Measurements from ENCODE around the gene AOAH.
"Not testable (repeated sequence)": the region's sequence is repeated elsewhere in the genome, so short reads cannot be mapped to it uniquely, and the experiment has no call there.

Gene AOAH

GRCh38 chr7:36736090-36736898 lies 12.0 kb upstream of the AOAH start:
- no peak for DNase-seq

GRCh38 chr7:36735172-36735571 lies 10.9 kb upstream of the AOAH start:
- DNase-seq, result no peak

- no peak for DNase-seq
These were observed 10.4 kb upstream of the AOAH start for GRCh38 chr7:36734731-36735130.

- DNase-seq, result no peak
These were observed 9.1 kb upstream of the AOAH start for GRCh38 chr7:36733411-36733810.

GRCh38 chr7:36732806-36733205 lies 8.5 kb upstream of the AOAH start:
- DNase-seq, result no peak

- no peak for DNase-seq
These were observed 5.8 kb upstream of the AOAH start for GRCh38 chr7:36730046-36730445.

GRCh38 chr7:36728143-36728542 lies 3.8 kb upstream of the AOAH start:
- no peak for DNase-seq

- DNase-seq, result no peak
These were observed 2.7 kb upstream of the AOAH start for GRCh38 chr7:36726806-36727503.

GRCh38 chr7:36726311-36726710 lies 2.0 kb upstream of the AOAH start:
- no peak for DNase-seq

GRCh38 chr7:36724996-36725395 lies 702 bp upstream of the AOAH start:
- no peak for DNase-seq

GRCh38 chr7:36723291-36723690 lies 1.0 kb downstream of the AOAH start:
- DNase-seq, result no peak

GRCh38 chr7:36719083-36719632 lies 5.1 kb downstream of the AOAH start:
- no peak for DNase-seq

- no peak for DNase-seq
These were observed 6.7 kb downstream of the AOAH start for GRCh38 chr7:36717586-36717985.

GRCh38 chr7:36716802-36717201 lies 7.5 kb downstream of the AOAH start:
- not testable (repeated sequence) for DNase-seq

- DNase-seq, result no peak
These were observed 12.3 kb downstream of the AOAH start for GRCh38 chr7:36712015-36712414.

GRCh38 chr7:36711256-36711655 lies 13.0 kb downstream of the AOAH start:
- DNase-seq, result no peak

- DNase-seq, result no peak
These were observed 14.0 kb downstream of the AOAH start for GRCh38 chr7:36710186-36710791.

- no peak for DNase-seq
These were observed 15.5 kb downstream of the AOAH start for GRCh38 chr7:36708767-36709166.

GRCh38 chr7:36707898-36708297 lies 16.4 kb downstream of the AOAH start:
- DNase-seq, result no peak

- no peak for DNase-seq
These were observed 16.8 kb downstream of the AOAH start for GRCh38 chr7:36707465-36707864.

GRCh38 chr7:36703860-36704259 lies 20.4 kb downstream of the AOAH start:
- DNase-seq, result not testable (repeated sequence)

- DNase-seq, result no peak
These were observed 31.8 kb downstream of the AOAH start for GRCh38 chr7:36692456-36692855.

- no peak for DNase-seq
These were observed 32.3 kb downstream of the AOAH start for GRCh38 chr7:36691983-36692382.

Data from NCI-H2107 (cell line).